GM18508 (cell line): ENCODE results near the gene ZSWIM9.

Experiments used
- ATAC-seq: cut with Tn5 transposase; IDR thresholded peaks from one replicate; pipeline ENCODE4 v1.9.1; 2021; ENCODE audit warnings: moderate number of reproducible peaks; ENCODE audit not compliant: insufficient read depth, unreplicated experiment

The ZSWIM9 gene

GRCh38 chr19:48174445-48175030 is 4.1 kb downstream of the ZSWIM9 start:
- no peak for ATAC-seq

GRCh38 chr19:48175578-48175977 is 5.1 kb downstream of the ZSWIM9 start:
- ATAC-seq, result no peak

- no peak for ATAC-seq
Observed at GRCh38 chr19:48176226-48176625, 5.7 kb downstream of the ZSWIM9 start.

- ATAC-seq, result no peak
Observed at GRCh38 chr19:48181505-48181904, 11.0 kb downstream of the ZSWIM9 start.

GRCh38 chr19:48182434-48182833 is 12.0 kb downstream of the ZSWIM9 start:
- no peak for ATAC-seq

- ATAC-seq, result no peak
Observed at GRCh38 chr19:48183356-48183755, 12.9 kb downstream of the ZSWIM9 start.

GRCh38 chr19:48186015-48186414 is 15.5 kb downstream of the ZSWIM9 start:
- no peak for ATAC-seq

GRCh38 chr19:48186541-48186991 is 16.1 kb downstream of the ZSWIM9 start:
- ATAC-seq, result no peak

GRCh38 chr19:48190288-48190884 is 19.9 kb downstream of the ZSWIM9 start:
- no peak for ATAC-seq

- no peak for ATAC-seq
Observed at GRCh38 chr19:48190885-48191284, 20.4 kb downstream of the ZSWIM9 start.

GRCh38 chr19:48192750-48193149 is 22.3 kb downstream of the ZSWIM9 start:
- ATAC-seq, result no peak

GRCh38 chr19:48194041-48194843 is 23.8 kb downstream of the ZSWIM9 start:
- ATAC-seq, result no peak

GRCh38 chr19:48194844-48195830 is 24.7 kb downstream of the ZSWIM9 start:
- ATAC-seq, result no peak

- ATAC-seq, result no peak
Observed at GRCh38 chr19:48196321-48196763, 25.9 kb downstream of the ZSWIM9 start.

GRCh38 chr19:48196933-48197665 is 26.6 kb downstream of the ZSWIM9 start:
- ATAC-seq, result no peak

- ATAC-seq, result no peak
Observed at GRCh38 chr19:48203222-48203793, 32.8 kb downstream of the ZSWIM9 start.

- ATAC-seq, result peak; percentile 55
Observed at GRCh38 chr19:48203794-48204628, 33.5 kb downstream of the ZSWIM9 start.

GRCh38 chr19:48206397-48207093 is 36.1 kb downstream of the ZSWIM9 start:
- no peak for ATAC-seq
